GM23248 (cell line): ENCODE results near the gene ILF3.

Experiments
- EZH2 ChIP-seq: fragments of 200-600 bp; sonication (generic); IDR thresholded peaks from 2 replicates; pipeline ENCODE4 v1.6.1; 2018; ENCODE audit warnings: antibody characterized with exemption, mild to moderate bottlenecking; ENCODE audit not compliant: insufficient read depth, poor library complexity, severe bottlenecking
- EZH2phosphoT487 ChIP-seq: fragments of 200-600 bp; sonication (generic); IDR thresholded peaks from 2 replicates; pipeline ENCODE4 v1.6.1; 2018; ENCODE audit warnings: antibody characterized with exemption, moderate library complexity, mild to moderate bottlenecking, low read depth; ENCODE audit not compliant: insufficient read depth

GRCh38 chr19:10680545-10681135 is 26.5 kb downstream of the ILF3 start:
- TF ChIP-seq EZH2 (no peak), EZH2phosphoT487 (no peak)
